Stimulated activated CD4-positive, alpha-beta T cell treated with anti-CD3 and anti-CD28 coated beads, TNF-alpha, amount 100 ng/mL, for 4 hours (primary cell): ENCODE data around the gene TBX6.
A peak's percentile ranks its signal among the peaks of the same experiment; 100 is the strongest.

Source experiments
- DNase-seq, 3 experiments: peaks; one replicate each; pipeline ENCODE4 v3.0.0-alpha.2; 2020; ENCODE audit warnings: low read depth in 3 of 3

The TBX6 gene

DNA sequence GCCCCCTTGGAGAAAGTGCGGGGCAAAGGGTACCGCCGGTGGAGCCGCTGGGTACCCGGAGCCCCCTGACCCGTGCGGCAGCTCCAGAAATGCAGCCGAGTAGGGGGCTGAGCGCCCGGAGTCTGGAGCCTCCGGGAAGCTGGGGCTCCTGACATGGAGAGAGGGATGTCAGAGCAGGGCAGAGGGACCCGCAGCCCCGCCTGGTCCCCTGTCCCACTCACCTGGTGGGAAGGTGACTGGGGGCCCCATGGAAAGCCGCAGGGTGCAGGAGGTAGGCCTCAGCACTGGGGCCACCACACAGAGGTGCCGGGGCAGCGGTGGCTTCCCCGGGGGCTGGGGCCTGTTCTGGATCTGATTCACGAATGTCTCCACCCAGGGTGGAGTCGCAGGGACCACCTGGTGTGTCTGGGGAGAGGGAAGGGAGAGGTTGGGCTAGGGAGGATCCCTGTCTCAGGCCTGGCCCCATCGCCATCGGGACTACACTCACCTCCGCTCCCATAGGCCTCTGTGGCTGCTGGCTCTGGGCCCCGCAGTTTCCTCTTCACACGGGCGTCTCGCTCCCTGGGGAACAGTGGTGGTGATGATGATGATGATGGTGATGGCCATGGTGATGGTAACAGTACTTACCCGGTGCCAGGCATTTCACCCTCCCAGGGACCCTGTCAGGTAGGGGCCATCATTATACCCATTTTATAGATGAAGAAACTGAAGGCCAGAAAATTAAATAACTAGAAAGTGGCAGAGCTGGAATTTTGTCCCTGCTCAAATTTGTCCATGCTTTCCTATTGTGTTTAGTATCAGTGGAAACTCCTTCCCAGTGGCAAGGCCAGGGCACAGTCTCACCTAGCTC lies 5.2 kb downstream of the TBX6 start:
- DNase-seq, result no peak

DNA sequence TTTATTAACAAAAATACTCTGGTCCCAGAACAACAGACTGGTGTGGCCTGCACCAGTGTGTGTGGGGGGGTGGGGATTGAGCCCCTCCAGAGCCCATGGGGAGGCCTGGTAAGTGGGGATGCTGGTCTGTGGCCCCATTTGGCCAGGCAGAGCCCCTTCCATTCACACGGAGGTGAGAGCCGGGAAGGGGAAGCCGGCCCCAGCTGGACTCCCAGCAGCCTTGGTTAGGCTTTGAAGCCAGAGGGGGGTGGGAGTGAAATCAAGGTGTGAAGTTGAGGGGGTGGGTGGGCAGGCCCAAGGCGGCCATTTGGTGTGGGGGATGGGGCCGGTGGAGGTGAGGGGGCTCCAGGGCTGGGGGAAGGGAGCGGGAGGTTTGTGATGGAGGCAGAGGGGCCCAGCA lies 5.9 kb downstream of the TBX6 start:
- no peak for DNase-seq

DNA sequence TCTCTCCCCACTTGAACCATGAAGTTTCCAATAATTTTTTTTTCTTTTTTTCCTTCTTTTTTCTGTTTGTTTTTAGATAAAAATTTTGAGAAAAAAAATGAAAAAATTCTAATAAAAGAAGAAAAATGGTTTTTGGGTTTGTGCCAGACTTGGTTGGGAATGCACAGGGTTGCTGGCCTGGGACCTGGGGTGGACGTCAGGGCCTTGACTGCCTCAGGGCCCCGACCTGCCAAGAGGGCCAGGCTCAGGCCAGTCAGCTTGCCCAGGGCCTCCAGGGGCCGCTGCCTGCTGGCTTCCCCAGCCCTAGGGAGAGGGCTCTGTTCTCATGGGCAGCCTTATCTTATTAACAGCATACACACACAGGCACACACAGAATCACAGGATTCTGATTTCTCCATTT lies 6.5 kb downstream of the TBX6 start:
- no peak for DNase-seq

DNA sequence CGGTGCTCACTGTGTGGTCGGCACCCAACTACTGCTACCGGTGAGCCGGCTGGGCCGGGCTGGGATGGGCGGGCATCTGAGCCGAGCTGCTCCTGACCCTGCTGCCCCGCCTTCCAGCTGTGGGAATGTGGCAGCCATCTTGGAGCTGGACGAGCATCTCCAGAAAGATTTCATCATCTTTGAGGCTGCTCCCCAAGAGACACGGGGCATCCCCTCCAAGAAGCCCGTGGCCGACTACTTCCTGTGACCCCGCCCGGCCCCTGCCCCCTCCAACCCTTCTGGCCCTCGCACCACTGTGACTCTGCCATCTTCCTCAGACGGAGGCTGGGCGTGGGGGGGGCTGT lies 6.9 kb downstream of the TBX6 start:
- DNase-seq, result no peak

DNA sequence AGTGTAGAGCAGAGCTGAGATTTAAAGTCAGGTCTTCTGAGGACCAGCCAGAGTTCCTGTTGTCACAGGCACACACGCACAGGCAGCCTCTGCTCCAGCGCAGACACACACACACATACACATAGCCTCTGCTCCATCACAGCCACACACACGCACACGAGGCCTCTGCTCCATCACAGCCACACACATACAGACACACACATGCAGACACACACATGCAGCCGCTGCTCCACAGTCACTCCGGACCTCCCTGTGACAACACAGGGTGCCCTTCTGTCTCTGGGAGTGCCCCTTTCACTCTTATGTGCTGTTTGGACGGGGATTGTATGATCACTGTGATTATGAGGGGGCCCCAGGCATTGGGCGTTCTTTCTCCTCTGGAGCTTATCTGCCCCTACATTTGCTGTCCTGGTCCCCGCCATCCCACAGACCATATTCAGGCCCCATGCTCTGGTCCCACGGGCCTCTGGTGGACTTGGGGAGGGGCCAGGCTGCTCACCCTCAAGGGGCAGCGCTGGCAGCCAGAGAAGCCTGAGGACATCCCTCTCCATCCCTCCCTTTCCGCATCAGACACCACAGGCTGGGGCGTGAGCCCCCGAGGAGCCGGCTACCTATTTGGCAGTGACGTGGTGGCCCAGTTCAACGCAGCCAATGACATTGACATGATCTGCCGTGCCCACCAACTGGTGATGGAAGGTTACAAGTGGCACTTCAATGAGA lies 7.5 kb downstream of the TBX6 start:
- no peak for DNase-seq

DNA sequence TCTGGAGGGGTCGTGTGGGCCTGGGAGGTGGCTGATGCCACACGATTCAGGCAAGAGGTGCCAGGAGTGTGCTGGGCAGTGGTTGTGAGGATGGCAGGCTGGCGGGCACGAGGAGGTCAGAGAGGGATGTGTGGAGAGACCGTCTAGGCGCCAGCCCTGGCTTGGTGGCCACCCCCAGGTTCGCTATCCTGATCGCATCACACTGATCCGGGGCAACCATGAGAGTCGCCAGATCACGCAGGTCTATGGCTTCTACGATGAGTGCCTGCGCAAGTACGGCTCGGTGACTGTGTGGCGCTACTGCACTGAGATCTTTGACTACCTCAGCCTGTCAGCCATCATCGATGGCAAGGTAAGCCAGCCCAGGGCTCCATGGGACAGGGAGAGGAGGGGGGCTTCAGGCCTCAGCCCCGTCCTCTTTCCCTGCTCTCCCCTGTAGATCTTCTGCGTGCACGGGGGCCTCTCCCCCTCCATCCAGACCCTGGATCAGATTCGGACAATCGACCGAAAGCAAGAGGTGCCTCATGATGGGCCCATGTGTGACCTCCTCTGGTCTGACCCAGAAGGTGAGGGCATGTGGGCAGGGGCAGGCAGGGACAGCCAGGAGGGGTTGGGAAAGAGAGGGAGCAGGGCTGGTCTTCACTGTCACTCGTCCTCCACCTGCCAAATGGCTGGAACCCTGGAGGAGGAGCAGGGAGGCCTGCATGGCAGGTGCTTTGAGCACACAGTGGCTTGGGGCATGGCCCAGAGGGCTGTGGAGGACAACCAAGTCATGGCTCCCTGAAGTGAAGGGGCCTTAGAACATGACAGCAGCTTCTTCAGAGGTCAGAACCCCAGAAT lies 8.3 kb downstream of the TBX6 start:
- no peak for DNase-seq

DNA sequence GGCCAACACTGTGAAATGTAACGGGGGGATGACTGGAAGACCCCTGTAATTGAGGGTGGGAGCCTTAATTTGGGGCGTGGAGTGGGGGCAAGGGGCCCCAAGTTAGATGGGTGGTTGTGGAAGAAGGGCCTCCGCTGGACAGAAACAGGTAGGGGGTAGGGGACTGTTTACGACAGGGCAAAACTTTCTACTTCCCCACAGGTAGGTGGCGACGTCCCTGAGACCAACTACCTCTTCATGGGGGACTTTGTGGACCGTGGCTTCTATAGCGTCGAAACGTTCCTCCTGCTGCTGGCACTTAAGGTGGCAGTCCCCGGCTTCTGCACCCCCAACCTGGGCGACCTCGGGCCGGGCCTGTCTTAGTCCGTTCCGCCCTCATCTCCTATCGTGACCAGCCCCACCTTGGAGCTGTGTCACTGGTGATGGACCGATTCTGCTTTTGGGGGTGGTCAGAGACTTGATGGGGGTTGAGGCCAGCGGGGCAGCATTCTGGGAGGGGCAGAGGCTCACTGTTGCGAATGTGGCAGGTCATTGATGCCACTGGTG lies 9.1 kb downstream of the TBX6 start:
- DNase-seq, result no peak

DNA sequence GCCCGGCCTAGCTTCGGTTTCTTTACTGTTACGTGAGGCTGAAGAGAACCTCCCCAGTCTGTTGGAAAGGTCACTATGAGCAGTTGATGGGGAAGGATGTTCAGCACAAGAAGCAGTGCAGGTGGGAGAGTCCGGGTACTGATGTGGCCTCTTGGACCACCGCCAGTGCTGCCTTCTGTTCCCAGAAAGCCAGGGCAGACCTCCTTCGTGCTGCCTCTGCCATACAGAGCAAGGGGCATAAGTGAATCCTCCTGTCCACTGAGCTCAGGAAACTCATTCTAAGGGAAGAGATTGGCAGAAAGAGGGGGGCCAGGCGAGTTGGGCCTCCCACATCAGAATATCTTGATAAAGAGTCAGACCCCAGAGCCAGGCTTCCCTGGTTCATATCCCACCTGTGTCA lies 12.2 kb downstream of the TBX6 start:
- no peak for DNase-seq

DNA sequence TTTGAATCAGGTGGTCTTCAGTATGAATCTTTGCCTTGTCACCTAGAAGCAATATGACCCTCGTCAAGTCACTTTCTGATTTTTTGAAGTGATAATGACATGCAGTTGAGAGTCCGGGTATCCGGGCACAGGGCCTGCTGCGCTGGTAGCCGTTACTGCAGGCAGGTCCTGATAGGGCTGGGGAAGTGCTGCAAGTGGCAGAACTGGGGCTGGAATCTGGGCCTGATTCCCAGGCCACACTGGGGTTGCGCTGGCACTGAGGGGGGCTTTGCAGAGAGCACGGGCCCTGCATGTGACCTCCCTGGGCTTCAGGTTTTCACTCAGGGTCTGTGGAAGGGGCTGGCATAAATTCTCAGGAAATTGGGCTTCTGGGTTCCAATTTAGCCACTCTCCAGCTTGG lies 13.0 kb downstream of the TBX6 start:
- no peak for DNase-seq

DNA sequence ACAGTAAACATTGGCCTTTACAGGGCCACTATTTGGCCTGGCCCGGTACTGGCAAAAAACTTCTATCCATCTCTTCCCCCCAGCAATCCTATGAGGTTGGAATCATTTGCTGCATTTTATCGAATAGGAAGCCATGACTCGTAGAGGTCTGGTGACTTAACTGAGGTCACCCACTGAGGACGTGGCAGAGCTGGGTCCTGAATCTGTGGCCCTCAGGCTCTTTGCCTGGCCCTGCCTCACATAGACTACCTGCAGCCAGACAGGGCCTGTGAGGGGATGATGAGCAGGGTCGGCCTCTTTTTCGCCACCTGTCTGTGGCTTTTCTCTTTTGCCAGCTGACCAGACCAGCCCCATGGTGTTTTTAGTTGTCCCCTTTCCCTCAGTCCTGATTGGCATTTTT lies 14.1 kb downstream of the TBX6 start:
- DNase-seq, result no peak

DNA sequence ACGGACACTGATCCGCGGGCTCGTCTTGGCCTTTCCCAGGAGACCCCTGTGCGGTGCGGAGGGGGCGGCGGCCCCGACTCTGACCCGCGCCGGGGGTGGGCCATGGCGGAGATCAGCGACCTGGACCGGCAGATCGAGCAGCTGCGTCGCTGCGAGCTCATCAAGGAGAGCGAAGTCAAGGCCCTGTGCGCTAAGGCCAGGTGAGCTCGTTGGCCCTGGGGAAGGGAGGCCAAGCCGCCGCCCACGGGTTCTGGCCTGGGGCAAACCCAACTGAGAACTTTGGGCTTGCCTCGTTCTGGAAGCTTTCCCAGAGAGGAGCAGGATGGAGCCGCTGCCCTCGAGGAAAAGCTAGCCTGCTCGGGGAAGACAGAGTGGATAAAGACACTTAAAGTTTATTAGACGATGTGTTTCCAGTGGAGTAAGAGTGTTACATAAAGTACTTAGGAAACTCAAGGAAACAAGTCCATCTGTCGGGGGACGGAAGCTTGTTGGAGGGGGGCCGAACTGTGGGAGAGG lies 15.4 kb downstream of the TBX6 start:
- DNase-seq, result no peak

DNA sequence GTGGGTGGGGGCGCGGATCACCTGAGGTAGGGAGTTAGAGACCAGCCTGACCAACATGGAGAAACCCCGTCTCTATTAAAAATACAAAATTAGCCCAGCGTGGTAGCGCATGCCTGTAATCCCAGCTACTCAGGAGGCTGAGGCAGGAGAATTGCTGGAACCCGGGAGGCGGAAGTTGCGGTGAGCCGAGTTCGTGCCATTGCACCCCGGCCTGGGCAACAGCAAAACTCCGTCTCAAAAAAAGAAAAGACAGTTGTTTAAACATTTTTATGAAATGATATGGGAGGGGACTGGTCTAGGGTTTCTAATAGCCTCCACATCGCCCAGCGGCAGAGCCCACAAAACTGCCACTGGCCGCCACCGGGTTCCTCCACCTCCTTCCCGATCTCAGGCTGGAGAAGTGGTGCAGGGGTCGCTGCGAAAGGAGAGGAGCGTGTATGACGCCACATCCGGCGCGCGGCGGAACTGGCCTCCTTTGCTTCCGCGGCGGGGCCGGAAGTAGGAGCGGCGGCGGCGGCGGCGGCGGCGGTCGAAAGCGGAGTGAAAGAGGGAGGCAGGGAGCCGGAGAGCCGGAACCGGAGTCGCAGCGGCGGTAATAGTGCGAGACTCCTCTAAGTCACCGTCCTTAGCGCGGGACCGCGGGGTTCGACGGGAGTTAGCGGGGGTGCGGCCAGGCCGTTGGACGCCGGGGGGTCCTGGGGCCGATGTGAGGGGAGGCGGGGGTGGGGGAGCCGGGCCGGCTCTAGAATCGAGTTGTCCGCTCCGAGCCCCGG lies 16.0 kb downstream of the TBX6 start, which contains the start of gene PPP4C:
Gene PPP4C, plus strand, starts transcription at position 492 of the 773 bp plus-strand sequence. CDS start 384 bp downstream, outside the sequence.
- DNase-seq, result peak; percentile 72 to 75 (median 74)

DNA sequence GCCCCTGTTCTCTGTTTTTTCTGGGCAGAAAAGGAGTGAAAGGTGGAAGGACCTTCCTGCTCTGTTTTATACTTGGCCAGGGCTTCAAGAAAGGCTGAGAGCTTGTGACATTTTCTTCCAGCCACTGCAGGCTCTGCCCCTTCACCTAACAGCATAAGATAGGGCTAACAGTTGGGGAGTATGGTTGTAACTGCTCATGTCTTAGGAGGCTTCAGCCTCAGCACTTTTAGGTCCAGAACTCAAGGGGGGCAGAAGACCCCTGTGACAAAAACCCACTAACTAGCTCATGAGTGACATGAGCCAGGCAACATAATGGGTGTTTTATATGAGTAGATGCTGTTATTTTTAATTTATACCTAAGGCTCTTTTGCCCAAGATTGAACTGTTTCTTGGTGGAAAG lies 21.2 kb downstream of the TBX6 start:
- DNase-seq, result no peak

DNA sequence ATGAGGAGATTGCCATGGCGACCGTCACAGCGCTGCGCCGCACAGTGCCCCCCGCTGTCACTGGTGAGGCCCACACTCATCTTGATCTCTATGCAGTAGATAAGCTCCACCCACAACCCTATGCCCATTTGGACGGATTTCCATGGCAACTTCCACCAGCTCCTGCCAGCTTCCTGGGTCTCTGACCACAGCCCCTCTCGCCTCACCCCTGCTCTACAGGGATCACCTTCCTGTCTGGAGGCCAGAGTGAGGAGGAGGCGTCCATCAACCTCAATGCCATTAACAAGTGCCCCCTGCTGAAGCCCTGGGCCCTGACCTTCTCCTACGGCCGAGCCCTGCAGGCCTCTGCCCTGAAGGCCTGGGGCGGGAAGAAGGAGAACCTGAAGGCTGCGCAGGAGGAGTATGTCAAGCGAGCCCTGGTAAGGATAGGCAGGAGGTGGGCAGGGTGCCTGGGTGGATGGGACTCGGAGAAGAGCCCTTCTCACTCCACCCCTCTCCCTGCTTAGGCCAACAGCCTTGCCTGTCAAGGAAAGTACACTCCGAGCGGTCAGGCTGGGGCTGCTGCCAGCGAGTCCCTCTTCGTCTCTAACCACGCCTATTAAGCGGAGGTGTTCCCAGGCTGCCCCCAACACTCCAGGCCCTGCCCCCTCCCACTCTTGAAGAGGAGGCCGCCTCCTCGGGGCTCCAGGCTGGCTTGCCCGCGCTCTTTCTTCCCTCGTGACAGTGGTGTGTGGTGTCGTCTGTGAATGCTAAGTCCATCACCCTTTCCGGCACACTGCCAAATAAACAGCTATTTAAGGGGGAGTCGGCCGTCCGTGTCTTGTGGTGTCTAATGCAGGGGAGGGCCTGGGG lies 21.9 kb downstream of the TBX6 start:
- DNase-seq, result no peak

DNA sequence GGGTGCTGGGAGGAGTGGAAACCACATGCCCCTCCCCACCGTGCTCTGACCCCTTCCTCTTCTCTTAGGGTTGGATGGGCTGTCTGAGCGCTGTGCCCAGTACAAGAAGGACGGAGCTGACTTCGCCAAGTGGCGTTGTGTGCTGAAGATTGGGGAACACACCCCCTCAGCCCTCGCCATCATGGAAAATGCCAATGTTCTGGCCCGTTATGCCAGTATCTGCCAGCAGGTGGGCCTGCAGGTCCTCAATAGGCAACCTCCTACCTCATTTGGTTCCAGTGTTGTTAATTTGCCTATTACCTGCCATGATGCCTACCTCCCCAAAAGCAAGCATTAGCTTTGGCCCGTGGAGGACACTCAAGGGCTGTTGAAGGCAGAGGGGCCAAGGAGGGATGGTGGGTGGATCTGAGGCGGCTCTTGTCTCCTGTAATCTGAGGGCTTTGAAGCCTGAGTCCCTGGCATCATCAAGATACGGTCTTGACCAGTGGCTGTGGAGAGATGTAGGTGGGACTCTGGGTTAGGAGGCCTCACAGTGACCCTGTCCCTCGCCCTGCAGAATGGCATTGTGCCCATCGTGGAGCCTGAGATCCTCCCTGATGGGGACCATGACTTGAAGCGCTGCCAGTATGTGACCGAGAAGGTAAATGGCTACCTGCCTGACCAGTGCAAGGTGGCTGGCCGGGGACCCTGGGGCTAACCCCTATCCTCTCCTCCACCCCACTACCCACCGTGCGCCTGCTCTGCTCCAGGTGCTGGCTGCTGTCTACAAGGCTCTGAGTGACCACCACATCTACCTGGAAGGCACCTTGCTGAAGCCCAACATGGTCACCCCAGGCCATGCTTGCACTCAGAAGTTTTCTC lies 22.7 kb downstream of the TBX6 start:
- peak in 1 of 3 experiments; percentile 44 for DNase-seq

DNA sequence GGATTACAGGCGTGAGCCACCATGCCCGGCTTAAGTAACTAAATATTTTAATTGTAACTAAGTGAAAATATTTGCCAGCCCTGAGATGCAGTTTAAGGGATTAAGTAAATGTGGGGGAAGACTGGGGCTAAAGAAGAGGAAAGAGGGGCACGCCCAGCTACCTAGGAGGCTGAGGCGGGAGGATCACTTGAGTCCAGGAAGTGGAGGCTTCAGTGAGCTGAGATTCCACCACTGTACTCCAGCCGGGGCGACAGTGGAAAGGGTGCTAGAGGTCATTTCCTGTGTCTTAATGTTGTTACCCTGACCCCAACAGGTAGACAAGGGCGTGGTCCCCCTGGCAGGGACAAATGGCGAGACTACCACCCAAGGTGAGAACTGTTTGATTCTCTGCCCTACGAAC lies 23.4 kb downstream of the TBX6 start:
- no peak for DNase-seq

DNA sequence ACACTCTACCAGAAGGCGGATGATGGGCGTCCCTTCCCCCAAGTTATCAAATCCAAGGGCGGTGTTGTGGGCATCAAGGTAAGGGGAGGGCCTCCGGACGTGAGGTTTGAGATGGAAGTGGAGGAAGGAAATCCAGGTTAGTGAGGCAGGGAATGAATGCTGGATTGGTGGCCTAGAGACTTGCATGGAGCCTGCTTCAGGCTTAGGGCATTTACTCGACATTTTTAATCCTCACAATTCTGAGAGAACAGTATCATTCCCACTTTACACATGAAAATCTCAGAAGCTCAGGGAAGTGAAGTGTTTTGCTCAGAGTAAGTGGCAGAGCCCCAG lies 24.2 kb downstream of the TBX6 start:
- no peak for DNase-seq

DNA sequence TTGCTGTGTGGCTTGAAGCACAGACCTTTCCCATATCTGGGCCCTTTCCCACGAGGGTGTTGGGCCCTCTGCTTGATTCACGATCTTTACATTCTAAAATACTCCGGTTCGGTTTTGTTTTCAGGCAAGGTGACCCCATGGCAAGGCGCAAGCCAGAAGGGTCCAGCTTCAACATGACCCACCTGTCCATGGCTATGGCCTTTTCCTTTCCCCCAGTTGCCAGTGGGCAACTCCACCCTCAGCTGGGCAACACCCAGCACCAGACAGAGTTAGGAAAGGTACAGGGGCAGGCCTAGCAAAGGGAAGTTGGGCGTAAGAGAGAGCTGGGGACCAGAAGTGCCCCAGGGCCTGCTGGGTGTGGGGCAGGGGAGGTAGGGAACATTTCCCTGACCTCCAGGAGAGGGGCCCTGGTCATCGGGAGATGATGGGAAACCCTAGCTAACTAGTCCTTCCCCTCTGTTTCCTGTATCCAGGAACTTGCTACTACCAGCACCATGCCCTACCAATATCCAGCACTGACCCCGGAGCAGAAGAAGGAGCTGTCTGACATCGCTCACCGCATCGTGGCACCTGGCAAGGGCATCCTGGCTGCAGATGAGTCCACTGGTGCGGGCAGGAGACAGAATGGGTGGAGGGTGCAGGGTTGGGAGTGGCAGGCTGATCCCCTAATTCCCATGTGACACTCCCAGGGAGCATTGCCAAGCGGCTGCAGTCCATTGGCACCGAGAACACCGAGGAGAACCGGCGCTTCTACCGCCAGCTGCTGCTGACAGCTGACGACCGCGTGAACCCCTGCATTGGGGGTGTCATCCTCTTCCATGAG lies 24.8 kb downstream of the TBX6 start:
- DNase-seq, result no peak
